T follicular helper cell (primary cell): Measurements from ENCODE around the gene CAPZA3.
"Not testable (repeated sequence)": the region's sequence is repeated elsewhere in the genome, so short reads cannot be mapped to it uniquely, and the experiment has no call there.

ENCODE experiments used
- DNase-seq: peaks from one replicate; pipeline ENCODE4 v3.0.0-alpha.2; 2020; ENCODE audit warnings: low read depth

The CAPZA3 gene

DNA sequence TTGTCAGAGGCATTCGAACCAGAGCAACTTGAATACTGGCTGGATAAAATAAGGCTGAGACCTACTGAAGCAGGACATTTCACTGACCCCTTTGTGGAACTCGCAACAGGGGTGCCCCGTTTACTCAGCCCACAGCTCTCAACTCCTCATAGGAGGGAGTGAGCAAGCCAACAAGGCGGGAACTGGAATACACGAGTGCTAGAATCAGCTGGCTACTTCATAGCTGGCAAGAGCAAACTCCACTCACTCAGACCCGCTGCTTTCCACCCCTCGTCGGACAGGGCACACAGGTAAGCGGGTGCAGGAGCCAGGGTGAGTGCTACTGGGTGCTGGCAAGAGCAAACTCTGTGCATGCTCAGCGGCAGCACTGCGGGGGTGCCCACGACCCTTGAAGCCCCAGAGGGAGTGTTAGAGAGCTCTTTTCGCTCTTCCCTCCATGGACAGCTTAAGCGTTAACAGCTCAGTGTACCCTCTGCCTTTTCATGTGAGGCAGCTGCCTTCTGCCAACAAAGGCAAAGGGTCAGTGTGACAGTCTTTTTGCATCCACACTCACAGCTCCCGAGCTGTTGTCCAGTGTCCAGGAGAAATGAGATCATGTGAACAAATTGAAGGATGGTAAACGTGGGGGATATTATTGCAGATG lies 15.7 kb downstream of the CAPZA3 start:
- no peak for DNase-seq

- no peak for DNase-seq
These were observed 16.3 kb downstream of the CAPZA3 start for GRCh38 chr12:18754124-18754707.

GRCh38 chr12:18755341-18755740 lies 17.4 kb downstream of the CAPZA3 start:
- DNase-seq = no peak

- DNase-seq = not testable (repeated sequence)
These were observed 28.6 kb downstream of the CAPZA3 start for GRCh38 chr12:18766479-18766878.

DNA sequence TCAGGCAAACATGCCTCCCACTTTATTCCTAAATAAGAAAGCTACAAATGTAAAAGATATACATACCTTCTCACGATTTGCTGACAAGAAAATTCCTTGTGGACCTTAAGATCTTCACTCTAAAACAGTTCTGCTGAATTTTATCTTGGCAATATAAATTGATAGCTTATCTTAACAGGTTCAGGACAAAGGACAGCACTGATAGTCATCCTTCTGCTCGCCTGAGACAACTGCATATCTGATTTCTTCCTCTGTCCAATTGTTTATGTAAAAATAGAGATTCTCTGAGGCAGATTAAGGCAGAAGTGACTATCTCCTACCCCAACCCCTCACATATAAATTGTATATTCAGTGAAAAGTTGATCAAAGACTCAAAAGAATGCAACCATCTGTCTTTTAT lies 44.9 kb downstream of the CAPZA3 start:
- no peak for DNase-seq

DNA sequence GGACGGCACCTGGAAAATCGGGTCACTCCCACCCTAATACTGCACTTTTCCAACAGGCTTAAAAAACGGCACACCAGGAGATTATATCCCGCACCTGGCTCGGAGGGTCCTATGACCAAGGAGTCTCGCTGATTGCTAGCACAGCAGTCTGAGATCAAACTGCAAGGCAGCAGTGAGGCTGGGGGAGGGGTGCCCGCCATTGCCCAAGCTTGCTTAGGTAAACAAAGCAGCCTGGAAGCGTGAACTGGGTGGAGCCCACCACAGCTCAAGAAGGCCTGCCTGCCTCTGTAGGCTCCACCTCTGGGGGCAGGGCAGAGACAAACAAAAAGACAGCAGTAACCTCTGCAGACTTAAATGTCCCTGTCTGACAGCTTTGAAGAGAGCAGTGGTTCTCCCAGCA lies 47.5 kb downstream of the CAPZA3 start:
- DNase-seq = not testable (repeated sequence)
